ENCODE data around the gene PIEZO1. TPM values are rescaled to one million over a fixed set of nuclear protein-coding genes. Genes with fewer than 3 reads are reported as not detected.

PIEZO1 gene
- total RNA-seq, 1 experiment from 2014 or later, result 224 TPM

GRCh38 chr16:88713054-88713453 lies 72.0 kb downstream of the PIEZO1 start (continued):
- TF ChIP-seq EGR1 (IDR thresholded peaks at IDR 0.05; ENCODE audit: low read depth), result no peak
- TF ChIP-seq REST (IDR thresholded peaks at IDR 0.05; ENCODE audit: low read depth), result no peak

GRCh38 chr16:88712362-88712979 lies 72.5 kb downstream of the PIEZO1 start:
- H3K9me2 ChIP-seq (ENCODE audit: insufficient read depth), result no peaks in the 10 kb centered on the region
- CTCF ChIA-PET, result no interaction called here
- H3K4me1 ChIP-seq (ENCODE audit: control insufficient read depth in 1 of 2, insufficient read depth in 2 of 2, low read length in 2 of 2), result peaks cover 6 to 8% of the 10 kb centered on the region in 2 experiments
- no peaks in the 10 kb centered on the region for H3K27me3 ChIP-seq (ENCODE audit: insufficient read depth, low read length)
- ATAC-seq (no peak), DNase-seq (ENCODE audit: low read depth, low spot score) (no peak)
- POLR2A ChIA-PET, result no interaction called here
- no peak overlapping the region for H3K9ac ChIP-seq (ENCODE audit: low read length)
- H3K4me3 ChIP-seq (replicated peaks in 1 of 2; ENCODE audit: low read depth in 1 of 2, low read length in 2 of 2), result no peak overlapping the region
- RAD21 ChIA-PET (ENCODE audit: low non-redundant PET in 1 of 2, low total read pairs in 2 of 2, uncharacterized antibody in 2 of 2, unreplicated experiment in 2 of 2), result no interaction called here
- H4K20me1 ChIP-seq (ENCODE audit: insufficient read depth), result no peaks in the 10 kb centered on the region
- BruUV-seq (replicated peaks), result no TSS peak
- H2AFZ ChIP-seq (ENCODE audit: low read depth, low read length, poor library complexity, severe bottlenecking), result no peak overlapping the region
- peaks cover 22 to 45% of the 10 kb centered on the region in 2 experiments; a peak in 3 of 4 replicates for H3K36me3 ChIP-seq (ENCODE audit: control insufficient read depth in 1 of 2, insufficient read depth in 2 of 2, low read length in 2 of 2)
- no peaks in the 10 kb centered on the region for H3K9me3 ChIP-seq (ENCODE audit: control insufficient read depth in 1 of 2, insufficient read depth in 1 of 2, low read depth in 1 of 2, low read length in 2 of 2)
- H3K27ac ChIP-seq (ENCODE audit: low read depth, low read length), result no peak overlapping the region
- H3K79me2 ChIP-seq (ENCODE audit: insufficient read depth, low read length), result peaks cover 41% of the 10 kb centered on the region
- intact Hi-C loops (cut with micrococcal nuclease), result no loop called here
- no peak overlapping the region for H3K4me2 ChIP-seq (ENCODE audit: low read length)
- no peak for TF ChIP-seq SRF (IDR thresholded peaks at IDR 0.05; ENCODE audit: low read depth)
- TF ChIP-seq ZFX (IDR thresholded peaks at IDR 0.05), result no peak
- TF ChIP-seq ELF1 (IDR thresholded peaks at IDR 0.05; ENCODE audit: borderline replicate concordance, low read depth), result no peak
- no peak for TF ChIP-seq RAD21 (IDR thresholded peaks at IDR 0.05; ENCODE audit: low read depth)
- no peak for TF ChIP-seq EGR1 (IDR thresholded peaks at IDR 0.05; ENCODE audit: low read depth)
- no peak for TF ChIP-seq ZNF274 (IDR thresholded peaks at IDR 0.05; ENCODE audit: low read depth, low read length)
- no peak for TF ChIP-seq POLR2A (IDR thresholded peaks at IDR 0.05; ENCODE audit: borderline replicate concordance, extremely low read depth, insufficient read depth, insufficient read length)
- no peak for TF ChIP-seq EZH2phosphoT487 (IDR thresholded peaks at IDR 0.05; ENCODE audit: borderline replicate concordance)
- no peak for TF ChIP-seq MAX (IDR thresholded peaks at IDR 0.05)
- no peak for TF ChIP-seq CTCF (IDR thresholded peaks at IDR 0.05 in 2 of 3, conservative IDR thresholded peaks at IDR 0.05 in 1 of 3; ENCODE audit: borderline replicate concordance in 1 of 3, insufficient read depth in 1 of 3, low read depth in 2 of 3, low read length in 2 of 3)
- no peak for TF ChIP-seq TCF7L2 (IDR thresholded peaks at IDR 0.05; ENCODE audit: borderline replicate concordance, extremely low read depth, insufficient read depth, insufficient read length)
- no peak for TF ChIP-seq ZBTB33 (IDR thresholded peaks at IDR 0.05; ENCODE audit: extremely low read depth, insufficient replicate concordance, low read length)
- no peak for TF ChIP-seq JUND (IDR thresholded peaks at IDR 0.05)

Measured in HCT116 (cell line).